Endothelial cell of umbilical vein (primary cell): ENCODE data around the gene CPED1. TPM values are rescaled to one million over a fixed set of nuclear protein-coding genes. Genes with fewer than 3 reads are reported as not detected.

Experiments
- BruUV-seq: library from RNA; stranded (reverse); fragments of 400-500 nt; replicated peaks from 2 replicates; lab custom pipeline; 2021; lab: Mats Ljungman, UMichigan
- CTCF ChIA-PET: fragments of 300-600, 350-600 bp; sonication (Branson Sonifier 250); formaldehyde crosslinking; loops from one replicate; lab custom pipeline; 2021; ENCODE audit warnings: antibody characterized with exemption, inconsistent platforms; lab: Charles Lee
- POLR2A ChIA-PET: fragments of 300-600, 350-600 bp; sonication (Branson Sonifier 250); formaldehyde crosslinking; loops from one replicate; lab custom pipeline; 2021; ENCODE audit warnings: antibody characterized with exemption, inconsistent platforms; lab: Charles Lee
- DNase-seq: peaks from one replicate; pipeline ENCODE4 v3.0.0-alpha.2; 2011; ENCODE audit warnings: low read depth, low spot score
- FAIRE-seq: peaks from 2 replicates; lab custom pipeline; 2011; peaks lifted over from hg19 to GRCh38; lab: Jason Lieb, UNC
- H2AFZ ChIP-seq: 2 replicates; pipeline ENCODE4 v1.6.0; 2012; ENCODE audit warnings: low read depth, low read length, control low read depth, inconsistent platforms
- H3K27ac ChIP-seq: 2 replicates; pipeline ENCODE4 v1.5.1; 2011; ENCODE audit warnings: low read depth, mild to moderate bottlenecking, control low read depth, low read length, moderate library complexity; ENCODE audit not compliant: insufficient read depth
- H3K27me3 ChIP-seq, 2 experiments: 2 replicates each; pipeline versions ENCODE4 v1.6.0 to v1.6.1; 2011; ENCODE audit warnings: low read length in 2 of 2, mixed read lengths in 1 of 2; ENCODE audit not compliant: control insufficient read depth in 2 of 2, insufficient read depth in 2 of 2
- H3K36me3 ChIP-seq, 2 experiments: 2 replicates in 1 of 2; 3 replicates in 1 of 2; pipeline ENCODE4 v1.5.1; 2011; ENCODE audit warnings: low read length in 2 of 2, mild to moderate bottlenecking in 1 of 2, moderate library complexity in 1 of 2; ENCODE audit not compliant: control insufficient read depth in 2 of 2, insufficient read depth in 2 of 2; ENCODE audit errors: extremely low read depth in 1 of 2
- H3K4me1 ChIP-seq: 3 replicates; pipeline ENCODE4 v1.5.1; 2011; ENCODE audit warnings: mild to moderate bottlenecking, low read length; ENCODE audit not compliant: control insufficient read depth, insufficient read depth; ENCODE audit errors: extremely low read depth
- H3K4me2 ChIP-seq: 2 replicates; pipeline ENCODE4 v1.6.1; 2011; ENCODE audit warnings: low read length, control low read depth, mixed read lengths; ENCODE audit not compliant: insufficient read depth
- H3K4me3 ChIP-seq, 3 experiments: fragments of 200-600 bp in 1 of 3; sonication (generic), shearing (Covaris generic) in 1 of 3; replicated peaks in 1 of 3; 2 replicates each; pipeline ENCODE4 v1.5.1; 2011 to 2016; ENCODE audit warnings: control low read depth in 3 of 3, low read length in 3 of 3, mild to moderate bottlenecking in 2 of 3, inconsistent platforms in 1 of 3, low read depth in 1 of 3, moderate library complexity in 1 of 3; ENCODE audit not compliant: insufficient read depth in 1 of 3
- H3K79me2 ChIP-seq: 2 replicates; pipeline ENCODE4 v1.6.0; 2012; ENCODE audit warnings: low read length, inconsistent platforms; ENCODE audit not compliant: control insufficient read depth, insufficient read depth
- H3K9ac ChIP-seq: replicated peaks from 2 replicates; pipeline ENCODE3; 2011; ENCODE audit warnings: low read length, control low read depth; ENCODE audit not compliant: insufficient read depth; ENCODE audit errors: extremely low read depth
- H3K9me1 ChIP-seq: replicated peaks from 3 replicates; pipeline ENCODE4 v1.6.0; 2011; ENCODE audit warnings: mild to moderate bottlenecking, low read length; ENCODE audit not compliant: control insufficient read depth, insufficient read depth; ENCODE audit errors: extremely low read depth
- H3K9me3 ChIP-seq: replicated peaks from 2 replicates; pipeline ENCODE4 v1.5.1; 2012; ENCODE audit warnings: low read length, inconsistent platforms; ENCODE audit not compliant: control insufficient read depth, insufficient read depth
- H4K20me1 ChIP-seq: replicated peaks from 2 replicates; pipeline ENCODE3; 2011; ENCODE audit warnings: mild to moderate bottlenecking, low read length; ENCODE audit not compliant: control insufficient read depth, insufficient read depth; ENCODE audit errors: extremely low read depth
- CTCF ChIP-seq, 2 donors: IDR thresholded peaks; 1 replicate in 1 of 2; 2 replicates in 1 of 2; pipeline ENCODE4 v1.5.1; 2011; ENCODE audit warnings: low read length in 2 of 2, mild to moderate bottlenecking in 2 of 2, moderate library complexity in 2 of 2, control low read depth in 1 of 2, inconsistent platforms in 1 of 2, low read depth in 1 of 2; ENCODE audit not compliant: insufficient read depth in 1 of 2; ENCODE audit errors: extremely low read depth in 1 of 2
- GATA2 ChIP-seq: IDR thresholded peaks from 2 replicates; pipeline ENCODE4 v1.7.0; 2011; ENCODE audit warnings: low read depth, mild to moderate bottlenecking, moderate library complexity, mixed read lengths, low read length; ENCODE audit not compliant: insufficient read length, insufficient read depth
- JUN ChIP-seq: IDR thresholded peaks from 2 replicates; pipeline ENCODE4 v1.6.1; 2011; ENCODE audit warnings: borderline replicate concordance, low read depth; ENCODE audit not compliant: insufficient read length, insufficient read depth
- MYC ChIP-seq: IDR thresholded peaks from one replicate; pipeline ENCODE4 v1.6.1; 2011; ENCODE audit warnings: mild to moderate bottlenecking, low read depth, low read length
- POLR2A ChIP-seq: IDR thresholded peaks from 2 replicates; pipeline ENCODE4 v1.6.1; 2012; ENCODE audit warnings: low read depth, mild to moderate bottlenecking, control low read depth, low read length
- dilution Hi-C: fragments of 300-500 bp; cut with MboI; formaldehyde crosslinking; loops from one replicate; pipeline ENCODE4 v1.15.0; 2019; ENCODE audit warnings: low sequenced_read_pairs; ENCODE audit not compliant: extremely low pct_ligation_motif_present
- intact Hi-C: fragments of 100-400 bp; cut with micrococcal nuclease; formaldehyde crosslinking; loops from one replicate; pipeline ENCODE4 v1.10.0; 2022
- polyA plus RNA-seq, 4 experiments: library from polyadenylated mRNA; depleted of rRNA in 3 of 4; stranded (reverse) in 3 of 4; unstranded in 1 of 4; fragments of >200 nt; gene quantifications; 2 replicates each; pipeline versions ENCODE4 v1.2.1 to v1.2.3, GENCODE V29; 2011 to 2012; ENCODE audit warnings: missing spikeins in 1 of 4
- total RNA-seq: library from RNA; stranded (reverse); gene quantifications from 2 replicates; pipeline ENCODE4 v1.2.3, GENCODE V29; 2021

Gene CPED1
- total and polyA plus RNA-seq, 2 donors (not counting 3 experiments of a cell fraction or from before 2014, with no cell fraction given) = 0.22 to 3.0 TPM

- dilution Hi-C loops = no loop called here
- no peak for FAIRE-seq
- BruUV-seq = no TSS peak
Observed at GRCh38 chr7:121151774-121152221, 163.3 kb downstream of the CPED1 start.

More at GRCh38 chr7:121151774-121152221, 163.3 kb downstream of the CPED1 start:
- H4K20me1 ChIP-seq = no peaks in the 10 kb centered on the region
- peaks cover 0 to 4% of the 10 kb centered on the region in 2 experiments for H3K27me3 ChIP-seq
- intact Hi-C loops = no loop called here
- DNase-seq = no peak
- no peak for TF ChIP-seq JUN
- TF ChIP-seq GATA2 = no peak
- no peak for TF ChIP-seq POLR2A
- TF ChIP-seq CTCF (IDR thresholded peaks at IDR 0.05; ENCODE audit: extremely low read depth in 1 of 2, insufficient read depth in 1 of 2, low read depth in 1 of 2, low read length in 2 of 2) = no peak
- no peak for TF ChIP-seq MYC
- H3K4me3 ChIP-seq = no peak overlapping the region
- H2AFZ ChIP-seq = no peak overlapping the region
- H3K27ac ChIP-seq = no peak overlapping the region
- no peaks in the 10 kb centered on the region for H3K79me2 ChIP-seq
- no peaks in the 10 kb centered on the region for H3K36me3 ChIP-seq
- no peaks in the 10 kb centered on the region for H3K9me1 ChIP-seq
- H3K4me2 ChIP-seq = no peak overlapping the region
- POLR2A ChIA-PET = no interaction called here
- CTCF ChIA-PET = no interaction called here
- no peaks in the 10 kb centered on the region for H3K4me1 ChIP-seq
- H3K9ac ChIP-seq = no peak overlapping the region
- H3K9me3 ChIP-seq = no peaks in the 10 kb centered on the region
